ENCODE measurements around the gene NVL. TPM values are rescaled to one million over a fixed set of nuclear protein-coding genes. Genes with fewer than 3 reads are reported as not detected.

NVL gene
- total and polyA plus RNA-seq, 8 donors = 22.4 to 46.5 (median 39.0) TPM

DNA sequence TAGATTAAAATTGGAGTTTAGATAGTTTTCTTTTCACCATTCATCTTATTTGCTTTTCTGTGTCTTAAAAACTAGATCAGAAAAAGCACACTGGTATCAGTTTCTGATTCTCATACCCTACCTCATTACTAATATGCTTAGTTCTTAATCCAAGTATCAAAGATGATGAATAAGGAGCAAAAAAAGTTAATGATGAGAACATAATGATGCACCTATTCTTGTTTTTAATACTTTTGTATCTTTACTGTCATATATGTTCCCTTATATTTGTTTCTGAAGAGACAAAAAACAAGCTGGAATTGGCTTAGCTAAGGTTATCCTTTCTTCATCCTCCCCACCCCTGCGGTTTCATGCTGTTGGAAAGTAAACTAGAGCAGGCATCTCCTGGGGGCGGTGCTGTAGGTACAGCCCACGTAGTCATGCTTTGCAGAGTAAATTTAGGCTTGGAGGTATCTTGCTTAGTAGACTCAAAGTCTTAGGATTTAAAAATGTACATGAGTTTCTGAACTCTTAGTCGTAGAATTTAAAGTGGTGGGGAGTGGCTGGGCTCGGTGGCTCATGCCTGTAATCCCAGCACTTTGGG lies 43.1 kb upstream of the NVL start:
- TF ChIP-seq, protein P1, sequence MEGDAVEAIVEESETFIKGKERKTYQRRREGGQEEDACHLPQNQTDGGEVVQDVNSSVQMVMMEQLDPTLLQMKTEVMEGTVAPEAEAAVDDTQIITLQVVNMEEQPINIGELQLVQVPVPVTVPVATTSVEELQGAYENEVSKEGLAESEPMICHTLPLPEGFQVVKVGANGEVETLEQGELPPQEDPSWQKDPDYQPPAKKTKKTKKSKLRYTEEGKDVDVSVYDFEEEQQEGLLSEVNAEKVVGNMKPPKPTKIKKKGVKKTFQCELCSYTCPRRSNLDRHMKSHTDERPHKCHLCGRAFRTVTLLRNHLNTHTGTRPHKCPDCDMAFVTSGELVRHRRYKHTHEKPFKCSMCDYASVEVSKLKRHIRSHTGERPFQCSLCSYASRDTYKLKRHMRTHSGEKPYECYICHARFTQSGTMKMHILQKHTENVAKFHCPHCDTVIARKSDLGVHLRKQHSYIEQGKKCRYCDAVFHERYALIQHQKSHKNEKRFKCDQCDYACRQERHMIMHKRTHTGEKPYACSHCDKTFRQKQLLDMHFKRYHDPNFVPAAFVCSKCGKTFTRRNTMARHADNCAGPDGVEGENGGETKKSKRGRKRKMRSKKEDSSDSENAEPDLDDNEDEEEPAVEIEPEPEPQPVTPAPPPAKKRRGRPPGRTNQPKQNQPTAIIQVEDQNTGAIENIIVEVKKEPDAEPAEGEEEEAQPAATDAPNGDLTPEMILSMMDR (IDR thresholded peaks at IDR 0.05) = no peak
- DNase-seq = no peak
- H3K27me3 ChIP-seq = no peaks in the 10 kb centered on the region
- peaks cover 0 to 16% of the 10 kb centered on the region in 2 donors for H3K4me1 ChIP-seq
- H3K27ac ChIP-seq = no peak overlapping the region
- intact Hi-C loops (cut with DNase I) = no loop called here
- peaks cover 0 to 100% of the 10 kb centered on the region in 2 donors for H3K36me3 ChIP-seq
- H3K4me3 ChIP-seq = no peak overlapping the region
- no peaks in the 10 kb centered on the region for H3K9me3 ChIP-seq
- no peak for ATAC-seq

DNA sequence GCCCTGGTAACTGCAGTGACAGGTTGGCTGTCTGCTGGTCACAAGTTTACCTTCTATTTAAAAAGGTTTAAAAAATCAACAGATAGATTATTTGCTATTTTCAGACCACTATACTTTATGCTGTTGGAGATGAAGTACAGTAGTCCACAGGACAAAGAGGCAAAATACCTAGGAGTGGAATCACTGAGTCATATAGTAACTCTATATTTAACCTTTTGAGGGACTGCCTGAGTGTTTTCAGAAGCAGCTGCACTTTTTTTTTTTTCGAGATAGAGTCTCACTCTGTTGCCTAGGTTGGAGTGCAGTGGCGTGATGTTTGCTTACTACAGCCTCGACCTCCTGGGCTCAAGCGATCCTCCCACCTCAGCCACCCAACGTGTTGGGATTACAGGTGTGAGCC lies 38.4 kb upstream of the NVL start:
- TF ChIP-seq, protein P1 (IDR thresholded peaks at IDR 0.05) = no peak
- DNase-seq (no peak), ATAC-seq (no peak)
- Histone ChIP-seq H3K4me1 (peaks cover 7 to 14% of the 10 kb centered on the region in 2 donors), H3K27me3 (no peaks in the 10 kb centered on the region), H3K27ac (no peak overlapping the region), H3K36me3 (peaks cover 0 to 87% of the 10 kb centered on the region in 2 donors), H3K4me3 (no peak overlapping the region), H3K9me3 (no peaks in the 10 kb centered on the region)
- intact Hi-C loops (cut with DNase I) = no loop called here

DNA sequence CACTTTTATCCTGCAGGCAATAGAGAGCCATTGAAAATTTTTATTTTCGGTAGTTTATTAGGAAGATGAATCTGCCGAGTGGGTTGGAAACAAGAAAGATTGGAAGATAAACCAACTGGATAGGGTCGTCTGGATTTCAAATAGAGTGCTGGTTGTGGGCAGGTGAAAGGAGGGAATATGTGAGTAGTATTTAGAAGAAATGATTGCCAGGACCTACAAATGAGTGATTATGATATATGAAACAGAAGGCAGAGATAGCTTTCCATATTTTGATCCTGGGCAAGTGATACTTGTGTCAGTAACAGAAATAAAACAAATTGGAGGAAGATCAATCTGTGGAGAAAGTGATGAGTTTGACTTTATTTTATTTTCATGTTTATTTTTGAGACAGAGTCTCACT lies 29.2 kb upstream of the NVL start:
- H3K36me3 ChIP-seq = peaks cover 0 to 14% of the 10 kb centered on the region in 2 donors
- H3K4me3 ChIP-seq = no peak overlapping the region
- peak overlapping the region in 1 of 2 donors; percentile 95 for H3K27ac ChIP-seq
- TF ChIP-seq, protein P1 (IDR thresholded peaks at IDR 0.05) = no peak
- peaks cover under 1 to 50% of the 10 kb centered on the region in 2 donors for H3K4me1 ChIP-seq
- H3K27me3 ChIP-seq = no peaks in the 10 kb centered on the region
- intact Hi-C loops (cut with DNase I) = no loop called here
- no peak for DNase-seq
- ATAC-seq = no peak
- no peaks in the 10 kb centered on the region for H3K9me3 ChIP-seq

DNA sequence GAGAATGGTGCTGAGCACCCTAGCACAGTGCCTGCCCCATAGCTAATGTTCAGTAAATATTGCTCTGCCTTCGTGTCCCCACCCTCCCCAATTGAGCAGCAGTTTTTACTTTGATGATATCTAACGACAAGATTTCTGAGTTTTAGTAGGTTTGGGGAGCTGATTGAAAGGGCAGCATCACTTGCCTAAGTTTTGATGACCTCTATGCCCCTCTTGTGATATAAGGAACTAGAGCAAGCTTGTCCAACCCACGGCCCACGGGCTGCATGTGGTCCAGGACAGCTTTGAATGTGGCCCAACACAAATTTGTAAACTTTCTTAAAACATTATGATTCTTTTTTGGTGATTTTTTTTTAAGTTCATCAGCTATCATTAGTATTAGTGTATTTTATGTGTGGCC lies 28.3 kb upstream of the NVL start:
- ATAC-seq (no peak), DNase-seq (peak in 1 of 4 donors; percentile 80)
- no peaks in the 10 kb centered on the region for H3K9me3 ChIP-seq
- no peaks in the 10 kb centered on the region for H3K27me3 ChIP-seq
- H3K4me1 ChIP-seq = peaks cover 0 to 44% of the 10 kb centered on the region in 2 donors
- intact Hi-C loops (cut with DNase I) = no loop called here
- TF ChIP-seq, protein P1 (IDR thresholded peaks at IDR 0.05) = no peak
- H3K36me3 ChIP-seq = peaks cover 0 to 6% of the 10 kb centered on the region in 2 donors
- H3K4me3 ChIP-seq = peak overlapping the region in 1 of 2 donors; percentile 94
- peak overlapping the region; percentile 90 to 95 for H3K27ac ChIP-seq

DNA sequence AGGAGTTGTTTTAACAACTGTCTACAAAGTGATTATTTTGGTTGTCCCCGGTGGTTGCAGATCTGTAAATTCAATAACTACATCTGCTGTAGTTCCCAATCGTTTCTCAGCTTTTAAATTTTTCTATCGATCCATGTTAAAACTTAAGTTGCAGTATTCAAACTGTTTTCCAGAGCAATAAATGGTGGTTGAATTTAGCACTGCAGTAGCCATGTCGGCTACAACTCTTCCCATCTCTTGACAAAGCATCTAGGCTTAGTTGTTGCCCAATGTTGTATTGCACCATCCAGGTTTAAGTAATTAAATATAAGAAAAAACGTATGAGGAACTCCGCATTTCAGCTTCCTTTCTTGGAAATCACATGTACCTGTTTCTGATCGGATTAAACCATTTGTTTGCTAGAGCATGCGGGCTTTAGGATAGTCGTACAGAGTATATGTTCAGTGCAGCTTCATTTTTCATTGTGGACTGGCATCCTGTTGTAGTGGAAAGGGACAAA lies 27.7 kb upstream of the NVL start:
- ATAC-seq (peak; percentile 37), DNase-seq (peak in 2 of 4 donors; percentile 24 to 36)
- TF ChIP-seq, protein P1 (IDR thresholded peaks at IDR 0.05) = no peak

More for the DNA sequence above, 27.7 kb upstream of the NVL start:
- H3K36me3 ChIP-seq = peaks cover 0 to 4% of the 10 kb centered on the region in 2 donors
- H3K27ac ChIP-seq = peak overlapping the region; percentile 90 to 95
- peaks cover 0 to 43% of the 10 kb centered on the region in 2 donors for H3K4me1 ChIP-seq
- no peaks in the 10 kb centered on the region for H3K9me3 ChIP-seq
- H3K4me3 ChIP-seq = peak overlapping the region; percentile 94
- H3K27me3 ChIP-seq = no peaks in the 10 kb centered on the region
- intact Hi-C loops (cut with DNase I) = no loop called here

Data from left lung (tissue), 10 donors.